GM21447 (cell line): ENCODE measurements around the gene GUCA2B.

Experiments
- ATAC-seq: cut with Tn5 transposase; IDR thresholded peaks from one replicate; pipeline ENCODE4 v1.9.1; 2021; ENCODE audit not compliant: unreplicated experiment

The GUCA2B gene

DNA sequence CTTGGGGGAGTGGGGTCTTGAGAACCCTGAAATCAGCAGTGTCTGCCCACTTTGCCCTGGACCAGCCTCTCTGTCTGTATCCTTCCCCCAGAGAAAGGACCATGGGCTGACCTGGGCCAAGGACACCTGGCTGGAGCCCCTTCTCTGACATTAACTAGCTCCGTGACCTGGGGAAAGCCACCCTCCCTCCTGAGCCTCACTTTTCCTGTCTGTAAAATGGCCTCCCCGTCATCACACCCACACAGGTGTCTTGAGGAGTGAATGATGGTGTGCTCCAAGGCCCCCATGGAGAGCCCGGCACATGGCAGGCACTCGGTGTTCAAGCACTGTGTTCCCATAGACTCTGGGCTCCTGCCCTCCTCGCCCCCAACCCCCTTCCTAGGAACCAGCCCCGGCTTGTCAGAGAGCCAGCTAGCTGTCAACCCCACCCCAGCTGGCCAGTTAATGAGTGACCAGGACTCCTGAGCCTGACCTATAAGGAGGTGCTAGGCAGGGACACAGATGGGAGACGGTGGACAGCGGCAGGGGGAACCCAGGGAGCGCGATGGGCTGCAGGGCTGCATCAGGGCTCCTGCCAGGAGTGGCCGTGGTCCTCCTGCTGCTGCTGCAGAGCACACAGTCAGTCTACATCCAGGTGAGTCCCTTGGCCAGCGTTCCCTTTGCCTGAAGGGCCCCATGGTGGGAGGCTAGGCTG, at the start of gene GUCA2B:
TSS of gene GUCA2B (plus strand) at position 504 of the 694 bp plus-strand sequence. CDS start at position 545, 41 bp downstream.
- no peak for ATAC-seq

DNA sequence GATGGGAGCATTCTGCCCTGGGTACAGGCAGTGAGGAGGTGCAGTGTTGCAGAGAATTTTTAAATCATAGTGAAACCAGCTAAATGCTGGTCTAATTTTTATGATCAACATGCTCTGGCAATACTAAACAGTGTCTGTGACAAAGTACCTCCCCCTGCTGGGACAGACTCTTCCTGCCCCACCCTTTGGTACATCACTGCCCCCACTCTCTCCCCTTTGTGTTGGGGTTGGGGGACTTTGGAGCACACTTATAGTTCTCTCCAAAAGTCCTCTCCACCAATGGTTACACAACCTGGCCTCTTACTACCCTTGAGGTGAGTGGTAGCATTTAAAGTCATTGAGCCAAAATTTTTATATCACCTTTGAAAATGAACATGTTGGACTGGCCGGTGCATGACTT, 48.2 kb upstream of the GUCA2B start:
- no peak for ATAC-seq

DNA sequence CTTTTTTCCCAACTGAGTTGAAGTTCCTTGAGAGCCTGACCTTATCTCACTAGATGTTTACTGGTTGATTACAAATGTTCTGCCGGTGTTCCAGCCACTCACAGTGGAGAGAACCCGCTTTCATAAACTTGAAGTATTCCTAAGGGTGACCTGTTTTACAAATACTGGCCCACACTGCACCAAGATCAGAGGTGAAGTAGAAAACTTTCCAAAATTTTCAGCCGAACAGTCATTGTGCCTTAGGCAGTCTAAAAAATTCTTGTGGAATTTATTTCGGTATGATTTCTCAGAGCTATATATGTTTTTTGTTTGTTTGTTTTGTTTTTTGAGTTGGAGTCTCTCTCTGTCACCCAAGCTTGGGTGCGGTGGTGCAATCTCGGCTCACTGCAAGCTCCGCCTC, 44.9 kb upstream of the GUCA2B start:
- ATAC-seq, result no peak

DNA sequence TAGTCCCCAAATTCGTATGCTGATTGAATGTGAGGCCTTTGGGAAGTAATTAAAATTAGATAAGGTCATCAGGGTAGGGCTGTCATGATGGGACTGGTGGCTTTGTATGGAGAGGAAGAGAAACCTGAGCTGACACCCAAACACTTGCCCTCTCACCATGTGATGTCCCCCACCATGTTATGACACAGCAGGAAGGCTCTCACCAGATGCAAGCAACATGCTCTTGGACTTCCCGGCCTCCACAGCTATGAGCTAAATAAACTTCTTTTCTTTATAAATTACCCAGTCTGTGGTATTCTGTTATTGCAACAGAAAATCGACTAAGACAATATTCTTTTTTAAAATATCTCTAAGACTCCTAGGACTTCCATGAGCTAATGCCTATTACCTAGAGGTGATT, 43.6 kb upstream of the GUCA2B start:
- ATAC-seq, result no peak

DNA sequence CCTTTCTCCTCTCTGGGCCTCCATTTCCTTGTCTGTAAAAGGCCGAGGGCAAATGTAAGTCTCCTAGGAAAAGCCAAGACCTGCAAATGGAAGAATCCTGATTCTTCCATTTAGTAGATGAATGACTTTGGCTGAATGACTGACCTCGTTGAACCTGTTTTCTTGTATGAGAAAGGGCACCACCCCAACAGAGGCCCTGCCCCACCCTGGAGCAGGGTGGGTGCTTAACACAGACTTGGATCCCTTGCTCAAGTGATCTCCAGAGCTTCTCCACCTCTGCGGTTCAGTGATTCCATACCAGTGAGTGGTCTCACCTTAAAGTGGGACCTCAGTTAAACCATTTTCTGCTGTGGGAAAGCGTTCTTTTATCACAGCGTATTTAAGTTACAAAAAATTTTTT, 39.0 kb upstream of the GUCA2B start:
- ATAC-seq, result no peak

DNA sequence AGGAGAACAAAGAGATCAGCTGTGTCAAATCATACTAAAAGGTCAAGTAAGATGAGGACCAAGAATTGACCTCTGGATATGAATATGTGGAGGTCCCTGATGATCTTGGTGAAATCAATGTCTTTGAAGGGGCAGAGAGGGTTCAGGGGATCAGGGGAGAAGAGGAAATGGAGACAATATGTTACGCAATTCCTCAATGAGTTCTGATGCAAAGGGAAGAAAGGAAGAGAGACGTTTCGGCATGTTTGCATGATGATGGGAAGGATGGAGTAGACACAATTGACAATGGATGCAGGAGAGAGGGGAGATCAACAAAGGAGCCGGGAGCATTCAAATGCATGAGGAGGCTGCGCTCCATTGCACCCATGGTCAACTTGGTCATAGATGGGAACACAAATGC, 36.0 kb upstream of the GUCA2B start:
- no peak for ATAC-seq

DNA sequence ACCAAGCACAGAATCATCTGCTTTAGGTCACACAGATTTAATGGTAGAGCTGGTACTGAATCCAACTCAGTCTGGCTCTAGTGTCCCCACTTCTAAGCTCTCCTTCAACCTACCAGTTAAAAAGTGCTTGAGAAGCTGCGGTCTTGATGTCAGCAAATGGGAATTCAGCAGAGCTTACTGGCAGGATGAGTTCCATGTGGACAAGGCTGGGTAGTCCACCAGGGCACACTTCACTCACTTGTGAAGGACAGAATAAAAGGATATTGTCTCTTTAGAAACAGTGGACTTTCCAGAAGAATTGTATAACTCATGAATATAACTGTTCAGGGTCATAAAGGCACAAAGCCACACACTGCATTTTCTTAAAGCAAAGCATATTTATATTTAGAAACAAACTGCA, 35.1 kb upstream of the GUCA2B start:
- no peak for ATAC-seq

DNA sequence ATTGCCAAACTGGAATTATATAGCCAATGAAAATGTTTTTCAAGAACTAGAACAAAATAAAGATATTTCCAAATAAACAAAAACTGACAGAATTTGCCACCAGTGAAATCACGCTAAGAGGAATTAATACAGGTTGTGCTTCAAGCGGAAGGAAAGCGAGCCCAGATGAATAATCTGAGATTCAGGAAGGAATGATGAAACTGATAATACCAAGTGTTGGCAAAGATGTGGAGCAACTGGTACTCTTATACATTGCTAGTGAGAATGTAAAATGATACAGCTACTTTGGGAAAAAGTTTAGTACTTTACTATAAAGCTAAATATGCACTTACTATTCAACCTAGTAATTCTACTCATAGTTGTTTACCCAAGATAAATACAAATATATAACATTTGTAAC, 30.8 kb upstream of the GUCA2B start:
- no peak for ATAC-seq

DNA sequence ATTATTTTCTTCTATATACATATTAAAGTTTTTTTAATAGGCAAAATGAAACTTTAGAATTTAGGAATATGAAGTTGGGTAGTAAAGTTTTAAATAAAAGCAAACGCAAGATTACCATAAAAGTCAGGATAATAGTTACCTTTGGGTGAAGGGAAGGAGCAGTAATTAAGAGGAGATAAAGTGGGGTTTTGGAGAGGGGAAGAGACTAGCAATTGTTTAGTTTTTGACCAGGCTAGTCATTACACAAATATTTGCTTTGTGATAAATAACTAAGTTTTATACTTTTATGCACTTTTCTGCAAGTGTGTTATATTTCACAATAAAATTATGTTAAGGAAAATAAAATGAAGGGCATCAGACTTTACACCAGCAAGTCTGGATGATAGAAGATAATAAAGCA, 27.7 kb upstream of the GUCA2B start:
- no peak for ATAC-seq

DNA sequence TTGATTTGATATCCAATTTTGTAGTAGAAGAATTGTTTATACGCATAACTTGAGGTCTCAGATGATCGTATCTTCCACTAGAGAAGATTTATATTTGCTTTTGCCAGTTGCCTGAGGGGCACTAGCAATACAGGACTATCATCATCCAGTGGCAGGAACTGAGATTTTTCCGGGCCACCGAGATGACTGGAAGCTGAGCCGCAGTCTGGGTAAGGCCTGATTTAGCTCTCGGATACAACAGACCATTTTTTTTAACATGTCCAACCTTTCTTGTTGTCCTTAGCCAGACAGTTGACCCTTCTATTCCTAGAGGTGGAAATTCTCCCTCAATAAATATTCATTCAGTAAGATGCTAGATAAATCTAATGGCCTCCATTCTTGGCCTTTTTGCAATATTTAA, 25.4 kb upstream of the GUCA2B start:
- ATAC-seq, result no peak

DNA sequence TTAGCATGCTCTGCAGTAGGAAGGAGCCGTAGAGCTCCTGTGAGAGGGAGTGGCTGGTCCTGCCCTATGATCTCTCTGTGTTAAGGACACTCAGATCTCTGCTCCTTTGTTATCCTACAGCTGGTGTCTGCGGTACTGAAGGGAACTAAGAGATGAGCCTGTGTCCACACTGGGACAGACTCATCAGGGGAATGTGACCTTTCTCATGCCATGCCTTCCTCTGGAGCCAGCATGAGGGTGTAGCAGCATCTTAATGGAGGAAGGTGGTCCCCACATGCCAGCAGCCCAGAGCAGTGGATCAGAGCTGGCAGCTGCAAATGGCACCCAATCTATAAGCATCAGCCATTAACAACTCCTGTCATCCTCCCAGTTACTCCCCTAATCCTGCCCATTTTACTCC, 24.7 kb upstream of the GUCA2B start:
- no peak for ATAC-seq

DNA sequence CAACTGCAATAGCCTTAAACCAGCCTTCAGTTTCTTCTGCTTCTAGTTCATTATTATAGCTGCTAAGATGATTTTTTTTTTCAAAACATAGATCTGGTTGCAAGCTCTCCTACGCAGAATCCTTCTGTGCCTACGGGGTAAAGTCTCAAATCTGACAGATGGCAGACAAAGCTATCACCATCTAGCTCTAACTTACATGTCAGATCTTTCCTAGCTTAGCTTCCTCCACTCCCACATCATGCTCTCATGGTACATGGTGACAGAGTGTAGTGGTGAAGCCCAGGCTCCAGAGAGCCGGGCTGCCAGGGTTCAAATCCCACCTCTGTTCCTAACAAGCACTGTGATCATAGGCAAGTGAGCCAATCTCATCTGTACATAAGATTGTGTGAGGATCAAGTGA, 24.2 kb upstream of the GUCA2B start:
- no peak for ATAC-seq

DNA sequence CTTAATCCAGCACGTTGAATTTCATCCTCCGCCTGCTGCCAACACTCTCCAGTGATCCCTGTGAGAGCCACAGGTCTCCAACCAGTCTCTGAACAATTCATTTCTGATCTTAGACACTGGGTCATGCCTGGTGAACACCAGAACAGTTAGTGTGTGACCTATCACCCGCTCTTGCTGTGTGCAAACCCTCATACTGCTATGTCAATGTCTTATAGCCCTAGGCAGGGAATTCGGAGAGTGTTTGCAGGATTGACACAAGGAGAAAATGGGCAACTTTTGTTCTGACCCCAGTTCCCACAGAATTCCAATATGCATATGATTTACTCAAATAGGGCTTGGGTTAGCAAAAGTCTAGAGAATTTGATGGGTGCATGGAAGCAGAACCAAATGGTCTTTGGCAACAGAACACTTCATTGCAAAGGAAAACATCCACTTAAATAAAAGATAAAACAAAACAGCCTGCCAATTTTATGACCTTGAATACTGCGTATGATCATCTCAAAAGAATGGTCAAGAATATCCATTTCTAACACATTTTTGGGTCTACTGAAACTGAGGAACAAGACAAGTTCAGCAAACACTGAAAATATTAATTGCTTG, 23.0 kb upstream of the GUCA2B start:
- no peak for ATAC-seq

DNA sequence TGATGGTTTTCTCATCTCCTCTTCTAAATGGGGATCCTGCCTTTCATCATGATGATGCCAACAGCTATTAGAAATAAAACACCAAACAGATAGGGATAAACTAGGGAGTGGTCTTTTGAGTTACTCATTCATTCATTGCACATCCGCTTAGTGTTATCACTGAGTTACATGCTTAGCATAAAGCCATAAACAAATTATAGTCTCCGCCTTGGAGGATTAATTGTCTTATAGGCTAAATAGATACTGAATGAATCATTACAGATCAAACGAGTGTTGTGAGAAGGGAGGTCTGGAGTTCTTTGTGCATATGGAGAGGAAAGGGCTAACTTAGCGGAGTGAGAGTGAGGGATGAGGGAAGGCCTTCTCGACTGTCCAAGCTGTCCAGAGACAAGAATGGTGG, 19.8 kb upstream of the GUCA2B start:
- no peak for ATAC-seq

DNA sequence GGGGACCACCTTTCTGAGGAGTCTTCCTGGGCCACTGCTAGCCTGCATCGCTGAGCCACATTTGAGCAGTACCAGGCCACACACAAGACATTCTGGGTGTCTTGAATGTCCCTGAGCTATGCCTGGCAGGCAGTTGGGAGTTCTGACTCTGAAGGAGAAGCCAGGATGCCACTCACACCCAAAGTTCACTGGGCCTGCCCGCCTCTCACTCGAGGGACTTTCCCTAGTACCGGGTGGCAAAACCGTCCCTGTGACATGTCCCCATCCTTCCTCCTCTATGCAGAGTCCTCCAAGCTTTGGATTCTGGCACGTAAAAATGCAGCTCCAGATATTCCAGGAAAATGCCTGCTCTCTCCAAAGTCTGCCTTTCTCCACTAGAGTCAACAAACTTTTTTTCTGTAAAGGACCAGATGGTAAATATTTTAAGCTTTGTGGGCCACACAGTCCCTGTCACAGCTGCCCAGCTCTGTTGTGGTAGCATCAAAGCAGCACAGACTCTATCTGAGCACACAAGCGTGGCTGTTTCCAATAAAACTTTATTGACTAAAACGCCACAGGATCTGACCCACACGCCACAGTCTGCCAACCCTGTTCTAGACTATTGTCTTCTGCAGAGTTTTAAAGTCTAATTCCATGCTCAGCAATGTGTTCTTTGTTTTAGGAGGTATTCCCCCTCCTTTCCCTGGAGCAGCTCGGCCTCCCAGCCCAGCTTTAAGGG, 19.2 kb upstream of the GUCA2B start:
- no peak for ATAC-seq

DNA sequence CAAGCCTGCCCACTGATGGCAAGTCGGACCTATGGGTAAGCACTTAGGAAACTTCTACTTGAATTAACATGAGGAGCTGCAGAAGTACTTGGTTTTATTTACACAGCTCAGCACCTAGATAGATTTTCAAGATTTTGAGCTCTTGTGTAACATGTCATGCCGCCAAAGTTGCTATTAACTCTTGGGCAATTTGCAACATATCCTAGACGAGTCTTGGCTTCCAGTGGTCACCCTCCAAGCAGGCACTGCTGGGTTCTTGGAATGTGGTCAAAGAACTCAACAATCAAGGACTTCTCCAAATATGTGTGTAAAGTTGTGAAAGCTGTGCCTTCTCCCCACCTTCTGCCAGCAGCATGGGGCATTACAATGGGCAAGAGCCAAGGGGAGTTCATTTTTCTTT, 17.8 kb upstream of the GUCA2B start:
- ATAC-seq, result no peak

DNA sequence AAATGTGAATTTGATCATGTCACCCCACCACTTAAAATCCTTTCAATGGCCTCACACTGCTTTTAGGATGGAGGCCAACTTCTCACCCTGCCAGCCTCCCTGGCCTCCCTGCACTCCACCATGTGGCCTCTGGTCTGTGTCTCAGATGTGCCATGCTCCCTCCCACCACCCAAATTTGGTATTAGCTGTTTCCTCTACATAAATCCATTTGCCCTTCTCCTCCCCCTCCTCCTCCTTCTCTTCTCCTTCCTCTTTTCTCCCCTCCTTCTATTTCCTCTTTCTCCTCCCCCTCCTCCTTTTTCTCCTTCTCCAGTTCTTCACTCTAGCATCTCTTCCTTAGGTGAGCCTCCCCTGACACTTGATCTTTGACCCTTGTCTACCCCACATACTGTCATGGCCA, 16.7 kb upstream of the GUCA2B start:
- no peak for ATAC-seq

DNA sequence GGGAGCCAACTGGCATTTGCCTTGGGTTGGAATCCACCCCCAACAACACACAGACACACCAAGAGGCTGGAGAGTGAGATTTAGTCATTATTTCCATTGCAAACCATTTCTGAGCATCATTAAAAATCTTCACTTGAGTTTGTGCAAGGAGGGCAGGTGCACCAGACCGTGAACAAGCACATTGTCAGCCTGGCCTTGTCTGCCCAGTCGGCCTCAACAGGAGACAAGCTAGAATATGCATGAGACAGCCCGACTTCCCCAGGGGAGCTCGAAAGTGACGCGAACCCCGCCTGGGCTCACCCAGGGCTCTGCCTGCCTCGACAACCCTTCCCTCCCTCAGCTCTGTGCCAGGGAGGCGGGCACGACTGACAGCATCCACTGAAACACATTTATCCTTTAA, 15.4 kb upstream of the GUCA2B start:
- no peak for ATAC-seq

DNA sequence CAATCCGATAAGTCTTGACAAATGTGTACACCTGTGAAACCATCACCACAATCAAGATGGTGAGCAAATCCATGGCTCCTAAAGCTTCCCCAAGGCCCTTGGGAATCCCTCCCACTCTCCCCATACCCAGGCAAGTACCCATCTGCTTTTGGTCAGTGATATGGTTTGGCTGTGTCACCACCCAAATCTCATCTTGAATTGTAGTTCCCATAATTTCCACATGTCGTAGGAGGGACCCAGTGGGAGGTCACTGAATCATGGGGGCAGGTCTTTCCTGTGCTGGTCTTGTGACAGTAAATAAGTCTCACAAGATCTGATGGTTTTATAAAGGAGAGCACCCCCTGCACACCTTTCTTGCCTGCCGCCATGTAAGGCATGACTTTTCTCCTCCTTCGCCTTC, 14.6 kb upstream of the GUCA2B start:
- no peak for ATAC-seq

DNA sequence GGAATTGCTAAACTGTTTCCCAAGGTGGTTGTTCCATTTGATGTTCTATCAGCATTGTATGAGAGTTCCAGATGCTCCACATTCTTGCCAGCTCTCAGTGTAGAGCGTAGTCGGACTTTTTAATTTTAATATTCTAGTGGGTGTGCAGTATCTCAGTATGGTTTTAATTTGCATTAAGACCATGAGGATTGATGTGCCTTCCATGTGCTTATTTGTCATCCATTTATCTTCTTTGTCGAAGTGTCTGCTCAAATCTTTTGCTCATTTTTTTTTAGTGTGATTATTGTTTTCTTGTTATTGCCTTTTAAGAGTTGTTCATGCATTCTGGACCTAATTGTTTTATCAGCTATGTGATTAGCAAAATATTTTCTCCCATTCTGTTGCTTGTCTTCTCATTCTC, 13.8 kb upstream of the GUCA2B start:
- ATAC-seq, result no peak

DNA sequence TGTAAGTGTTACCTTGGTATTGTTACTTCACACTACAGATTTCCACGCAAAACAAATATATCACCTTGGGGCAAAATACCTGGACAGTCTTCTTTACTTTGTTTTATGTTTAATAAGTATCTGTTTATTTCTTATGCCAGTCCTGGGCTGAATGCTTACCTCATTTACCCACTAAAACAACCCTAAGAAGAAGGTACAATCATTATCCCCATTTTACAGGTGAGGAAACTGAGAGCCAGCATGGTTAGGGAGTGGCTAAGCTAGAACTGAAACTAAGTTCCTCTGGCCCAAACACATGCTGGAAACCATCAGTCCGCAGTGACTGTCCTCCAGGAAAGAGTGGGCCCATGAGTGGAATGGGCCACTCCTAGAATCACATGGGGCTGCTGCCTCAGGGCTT, 13.0 kb upstream of the GUCA2B start:
- ATAC-seq, result no peak

DNA sequence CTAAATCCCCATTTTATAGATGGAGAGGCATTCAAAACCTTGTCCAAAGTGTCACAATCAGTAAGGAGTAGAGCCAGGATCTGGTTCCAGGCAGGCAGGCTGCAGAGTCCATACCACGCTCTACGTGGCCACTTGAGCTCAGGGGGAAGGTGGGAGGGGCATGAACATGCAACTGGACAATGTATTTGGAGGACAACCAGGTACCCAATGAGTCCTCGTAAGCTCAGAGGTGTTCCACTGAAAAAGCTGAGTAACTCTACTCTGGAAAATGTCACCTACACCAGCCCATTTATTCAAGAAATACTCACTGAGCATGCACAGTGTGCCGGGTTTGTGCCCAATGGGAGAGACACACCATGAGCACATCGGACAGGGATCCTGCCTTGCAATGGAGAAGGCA, 11.2 kb upstream of the GUCA2B start:
- ATAC-seq, result no peak
